Epithelial cell of esophagus (primary cell): ENCODE measurements around the gene SHROOM3.

Experiments used
- DNase-seq: peaks from one replicate; pipeline ENCODE4 v3.0.0; 2010; ENCODE audit warnings: low read depth
- H3K4me3 ChIP-seq: 2 replicates; pipeline ENCODE4 v1.5.1; 2011; ENCODE audit warnings: mild to moderate bottlenecking, low read length, control low read depth
- CTCF ChIP-seq: IDR thresholded peaks from 2 replicates; pipeline ENCODE4 v1.5.1; 2011; ENCODE audit warnings: low read depth, mild to moderate bottlenecking, low read length, control low read depth, inconsistent platforms; ENCODE audit not compliant: insufficient read depth; ENCODE audit errors: missing control alignments

SHROOM3 gene

GRCh38 chr4:76434901-76435527 lies at the start of gene SHROOM3:
Gene SHROOM3, plus strand, starts transcription at chr4:76435229. Its CDS starts 824 bp downstream, at chr4:76436053.
- H3K4me3 ChIP-seq, result no peak within 1 kb of the TSS
- TF ChIP-seq CTCF, result no peak
- DNase-seq, result peak; percentile 64

- no peak for TF ChIP-seq CTCF
Measured at GRCh38 chr4:76385974-76386373, 49.1 kb upstream of the SHROOM3 start.

GRCh38 chr4:76386566-76387305 lies 48.3 kb upstream of the SHROOM3 start:
- DNase-seq, result no peak
- TF ChIP-seq CTCF, result no peak
- H3K4me3 ChIP-seq, result no peak overlapping the region

More at GRCh38 chr4:76385974-76386373, 49.1 kb upstream of the SHROOM3 start:
- no peak overlapping the region for H3K4me3 ChIP-seq
- DNase-seq, result no peak

- DNase-seq, result peak; percentile 95
- TF ChIP-seq CTCF, result no peak
- no peak overlapping the region for H3K4me3 ChIP-seq
Measured at GRCh38 chr4:76388160-76388908, 46.7 kb upstream of the SHROOM3 start.

- no peak for TF ChIP-seq CTCF
- H3K4me3 ChIP-seq, result no peak overlapping the region
- DNase-seq, result no peak
Measured at GRCh38 chr4:76401654-76402053, 33.4 kb upstream of the SHROOM3 start.

- no peak overlapping the region for H3K4me3 ChIP-seq
- TF ChIP-seq CTCF, result no peak
- DNase-seq, result no peak
Measured at GRCh38 chr4:76406081-76406480, 28.9 kb upstream of the SHROOM3 start.
